K562 (cell line): ENCODE data around the gene AIFM3. TPM values are rescaled to one million over a fixed set of nuclear protein-coding genes. Genes with fewer than 3 reads are reported as not detected.
A peak's percentile ranks its signal among the peaks of the same experiment; 100 is the strongest.

Experiments used
- ATAC-seq: fragments of 200-7000 bp; cut with Tn5 transposase; 3 replicates; pipeline ENCODE4 v1.9.1; 2020; ENCODE audit warnings: moderate library complexity
- BruUV-seq: library from RNA; stranded (reverse); fragments of 400-500 nt; replicated peaks from 2 replicates; lab custom pipeline; 2021; lab: Mats Ljungman, UMichigan
- CTCF ChIA-PET: fragments of 300-600 bp; formaldehyde crosslinking; extraction: SDS; loops from one replicate; lab custom pipeline; 2021; ENCODE audit warnings: low intra/inter-chr PET ratio; lab: Yijun Ruan, JAX
- POLR2A ChIA-PET: fragments of 300-600, 350-650 bp; sonication (Branson Sonifier 250); formaldehyde crosslinking; extraction: SDS; loops from one replicate; lab custom pipeline; 2021; ENCODE audit warnings: antibody characterized with exemption, inconsistent platforms; lab: Yijun Ruan, JAX
- DNase-seq, 4 experiments: peaks; one replicate each; pipeline versions ENCODE4 v3.0.0 to v3.0.0-alpha.2; 2011 to 2018; ENCODE audit warnings: low spot score in 3 of 4, mixed read lengths in 3 of 4; ENCODE audit errors: extremely low read depth in 1 of 4
- FAIRE-seq: peaks from 2 replicates; lab custom pipeline; 2011; peaks lifted over from hg19 to GRCh38; lab: Jason Lieb, UNC
- H2AFZ ChIP-seq: 2 replicates; pipeline ENCODE4 v1.6.0; 2011; ENCODE audit warnings: low read depth, low read length, control low read depth, inconsistent platforms
- H3K27ac ChIP-seq: fragments of 200-600 bp; 3 replicates; pipeline ENCODE4 v1.8.0; 2011; ENCODE audit warnings: low read depth, mild to moderate bottlenecking, control low read depth, inconsistent platforms, low read length, moderate library complexity, mixed read lengths; ENCODE audit errors: extremely low read depth
- H3K27me3 ChIP-seq, 2 experiments: fragments of 300-600 bp in 1 of 2; 2 replicates in 1 of 2; 3 replicates in 1 of 2; pipeline versions ENCODE4 v1.6.0 to v1.8.0; 2011; ENCODE audit warnings: inconsistent platforms in 2 of 2, low read length in 2 of 2, mild to moderate bottlenecking in 1 of 2, mixed read lengths in 1 of 2, moderate library complexity in 1 of 2; ENCODE audit not compliant: control insufficient read depth in 2 of 2, insufficient read depth in 2 of 2
- H3K36me3 ChIP-seq: fragments of 300-600 bp; 3 replicates; pipeline ENCODE4 v1.8.0; 2011; ENCODE audit warnings: mild to moderate bottlenecking, low read length, inconsistent platforms; ENCODE audit not compliant: control insufficient read depth, insufficient read depth
- H3K4me1 ChIP-seq, 2 experiments: fragments of 200-600 bp in 1 of 2; replicated peaks in 1 of 2; 2 replicates in 1 of 2; 3 replicates in 1 of 2; pipeline versions ENCODE4 v1.5.1 to v1.8.0; 2011; ENCODE audit warnings: inconsistent platforms in 2 of 2, low read length in 2 of 2, mild to moderate bottlenecking in 1 of 2, mixed read lengths in 1 of 2, moderate library complexity in 1 of 2; ENCODE audit not compliant: control insufficient read depth in 2 of 2, insufficient read depth in 2 of 2
- H3K4me2 ChIP-seq: 2 replicates; pipeline ENCODE4 v1.6.1; 2011; ENCODE audit warnings: low read length, control low read depth, inconsistent platforms, mixed read lengths; ENCODE audit not compliant: insufficient read depth
- H3K4me3 ChIP-seq: fragments of 200-600 bp; sonication (generic), shearing (Covaris generic); 2 replicates; pipeline ENCODE4 v1.5.1; 2016; ENCODE audit warnings: control low read depth, inconsistent platforms
- H3K79me2 ChIP-seq: fragments of 200-600 bp; 3 replicates; pipeline ENCODE4 v1.8.0; 2011; ENCODE audit warnings: low read length, inconsistent platforms; ENCODE audit not compliant: control insufficient read depth, insufficient read depth
- H3K9ac ChIP-seq, 2 experiments: 2 replicates each; pipeline versions ENCODE4 v1.6.0 to v1.6.1; 2011; ENCODE audit warnings: low read depth in 2 of 2, low read length in 2 of 2, control low read depth in 1 of 2, inconsistent platforms in 1 of 2, mild to moderate bottlenecking in 1 of 2, mixed read lengths in 1 of 2; ENCODE audit not compliant: insufficient read depth in 1 of 2
- H3K9me1 ChIP-seq: one replicate; pipeline ENCODE4 v1.6.0; 2011; ENCODE audit warnings: inconsistent platforms, mild to moderate bottlenecking, low read length, moderate library complexity; ENCODE audit not compliant: control insufficient read depth, insufficient read depth
- H3K9me3 ChIP-seq: replicated peaks from 2 replicates; pipeline ENCODE4 v1.5.1; 2011; ENCODE audit warnings: low read depth, low read length, inconsistent platforms; ENCODE audit not compliant: control insufficient read depth, insufficient read depth
- H4K20me1 ChIP-seq: replicated peaks from 2 replicates; pipeline ENCODE4 v1.6.1; 2011; ENCODE audit warnings: low read length, inconsistent platforms, mixed read lengths; ENCODE audit not compliant: control insufficient read depth, insufficient read depth
- CGGBP1 ChIP-seq: fragments of 250-450 bp; sonication (Bioruptor Pico); IDR thresholded peaks from 2 replicates; pipeline ENCODE4 v1.9.0; 2021; ENCODE audit warnings: mild to moderate bottlenecking
- GABPB1 ChIP-seq: sonication (generic); formaldehyde crosslinking; IDR thresholded peaks from 2 replicates; pipeline ENCODE4 v1.8.0; 2022; ENCODE audit warnings: mild to moderate bottlenecking, missing genetic modification reagents
- GATAD2A ChIP-seq: fragments of 450-650 bp; IDR thresholded peaks from 2 replicates; pipeline ENCODE4 v1.6.1; 2017
- HDAC2 ChIP-seq: fragments of 450-650 bp; IDR thresholded peaks from 2 replicates; pipeline ENCODE4 v1.6.1; 2016; ENCODE audit warnings: mild to moderate bottlenecking
- HMGXB4 ChIP-seq: sonication (generic); formaldehyde crosslinking; IDR thresholded peaks from 2 replicates; pipeline ENCODE4 v1.8.1; 2023; ENCODE audit warnings: mild to moderate bottlenecking, missing genetic modification reagents
- KDM2B ChIP-seq: fragments of 250-450 bp; sonication (Bioruptor Pico); IDR thresholded peaks from 2 replicates; pipeline ENCODE4 v1.8.0; 2021; ENCODE audit warnings: mild to moderate bottlenecking, moderate library complexity
- NCOA4 ChIP-seq: fragments of 450-650 bp; IDR thresholded peaks from 2 replicates; pipeline ENCODE4 v1.6.1; 2018; ENCODE audit warnings: mild to moderate bottlenecking; ENCODE audit not compliant: partially characterized antibody
- NFATC3 ChIP-seq: fragments of 450-650 bp; IDR thresholded peaks from 2 replicates; pipeline ENCODE4 v1.6.1; 2017; ENCODE audit warnings: mild to moderate bottlenecking
- PHTF2 ChIP-seq: fragments of 250-450 bp; sonication (Bioruptor Pico); IDR thresholded peaks from 2 replicates; pipeline ENCODE4 v1.5.0; 2021; ENCODE audit warnings: mild to moderate bottlenecking
- TOE1 ChIP-seq, 2 experiments: fragments of 450-650 bp in 1 of 2; sonication (generic) in 1 of 2; formaldehyde crosslinking in 1 of 2; IDR thresholded peaks; 2 replicates each; pipeline versions ENCODE4 v1.7.1 to v1.8.0; 2016 to 2022; ENCODE audit warnings: borderline replicate concordance in 2 of 2, mild to moderate bottlenecking in 2 of 2, antibody characterized with exemption in 1 of 2, inconsistent platforms in 1 of 2, low read depth in 1 of 2, missing genetic modification reagents in 1 of 2, moderate library complexity in 1 of 2
- ZFPM2 ChIP-seq: fragments of 250-450 bp; sonication (Bioruptor Pico); IDR thresholded peaks from 2 replicates; pipeline ENCODE4 v1.5.1; 2022; ENCODE audit warnings: mild to moderate bottlenecking
- ZNF239 ChIP-seq: fragments of 250-450 bp; sonication (Bioruptor Pico); IDR thresholded peaks from 2 replicates; pipeline ENCODE4 v1.4.0; 2020; ENCODE audit warnings: mild to moderate bottlenecking
- ZNF444 ChIP-seq: fragments of 250-450 bp; sonication (Bioruptor Pico); IDR thresholded peaks from 2 replicates; pipeline ENCODE4 v1.4.0; 2020; ENCODE audit warnings: mild to moderate bottlenecking, moderate library complexity
- ZNF609 ChIP-seq: sonication (generic); formaldehyde crosslinking; IDR thresholded peaks from 2 replicates; pipeline ENCODE4 v1.8.1; 2023; ENCODE audit warnings: missing genetic modification reagents, mild to moderate bottlenecking, borderline replicate concordance
- WGBS: fragments of 100-300 bp; shearing (Covaris generic); methylation state at CpG from one replicate; pipeline ENCODE4 v1.1.6; 2016; ENCODE audit warnings: low coverage, mixed read lengths; ENCODE audit not compliant: insufficient coverage; ENCODE audit errors: missing lambda C conversion rate; 5-methylcytosine and 5-hydroxymethylcytosine counted together
- in situ Hi-C: fragments of 300-500 bp; cut with MboI; formaldehyde crosslinking; loops from 4 replicates; pipeline ENCODE4 v1.15.0; 2018; ENCODE audit warnings: inconsistent platforms, mixed read lengths
- intact Hi-C: fragments of 100-400 bp; cut with micrococcal nuclease; formaldehyde crosslinking; loops from 2 replicates; pipeline ENCODE4 v1.14.2; 2022
- polyA plus RNA-seq, 8 experiments: library from polyadenylated mRNA; depleted of rRNA in 4 of 8; stranded (reverse) in 5 of 8; unstranded in 3 of 8; fragments of >200 nt; fragmentation: Nextera tagmentation in 2 of 8; fragmentation: Illumina TruSeq in 1 of 8; extraction: Ambion mirVana in 2 of 8; extraction: Trizol in 1 of 8; gene quantifications; 2 replicates each; pipeline versions ENCODE4 v1.2.1 to v1.2.3, GENCODE V29; 2011 to 2014; ENCODE audit warnings: inconsistent platforms in 1 of 8, missing spikeins in 1 of 8
- total RNA-seq, 7 experiments: library from RNA; depleted of rRNA in 6 of 7; stranded (reverse); fragments of >200 nt in 6 of 7; fragmentation: Illumina TruSeq in 2 of 7; extraction: Trizol in 2 of 7; gene quantifications; 2 replicates each; pipeline versions ENCODE4 v1.2.1 to v1.2.3, GENCODE V29; 2011 to 2021; ENCODE audit warnings: low replicate concordance in 1 of 7

The AIFM3 gene
- total and polyA plus RNA-seq, 9 of the 15 experiments (the other 6 are each of a cell fraction or from before 2014, with no cell fraction given): 0.03 to 0.20 (median 0.07) TPM; not detected in 1

- in situ Hi-C loops: loop anchor here (25.0 kb wide), 1 partner anchor 184 kb away; no protein-coding TSS in a partner anchor
- TF ChIP-seq ZNF239 (CRISPR knock-in tag): no peak
- TF ChIP-seq GATAD2A: no peak
- 0 out of 2 replicates have a peak, but pooled peaks have one; percentile 27 for TF ChIP-seq NFATC3
- peak; percentile 83; the same call in 1 of the 2 replicates for TF ChIP-seq CGGBP1 (CRISPR knock-in tag)
- no peak for TF ChIP-seq HMGXB4 (CRISPR knock-in tag)
- 0 out of 2 replicates have a peak, but pooled peaks have one; percentile 21 for TF ChIP-seq KDM2B
- no peak for TF ChIP-seq ZFPM2
- no peak for TF ChIP-seq HDAC2
- peak; percentile 91; the same call in 1 of the 2 replicates for TF ChIP-seq ZNF609 (CRISPR knock-in tag)
- peak; percentile 28 for TF ChIP-seq NCOA4
- TF ChIP-seq GABPB1 (CRISPR knock-in tag): peak; percentile 4; the same call in 1 of the 2 replicates
- TF ChIP-seq PHTF2 (CRISPR knock-in tag): no peak
- TF ChIP-seq ZNF444 (CRISPR knock-in tag): no peak
- TF ChIP-seq TOE1 (IDR thresholded peaks at IDR 0.05; ENCODE audit: borderline replicate concordance): 0 out of 2 replicates have a peak, but pooled peaks have one; percentile 10
- no peak for TF ChIP-seq TOE1 (CRISPR knock-in tag; IDR thresholded peaks at IDR 0.05; ENCODE audit: borderline replicate concordance, low read depth)
Observed at GRCh38 chr22:20953342-20953608, 13.8 kb upstream of the AIFM3 start.

More at GRCh38 chr22:20953342-20953608, 13.8 kb upstream of the AIFM3 start:
- ChIA-PET POLR2A (interaction anchor here (0.6 to 64.4 kb wide), 11 partner anchors 7 to 150 kb away, joined by 3 to 1556 read pairs (median 18); partner anchors contain the start of genes AIFM3, CRKL and LZTR1), CTCF (no interaction called here)
- H3K36me3 ChIP-seq: peaks cover 62% of the 10 kb centered on the region
- ATAC-seq (no peak), FAIRE-seq (peak; percentile 23), DNase-seq (no peak)
- H3K4me1 ChIP-seq: peaks cover 0 to 29% of the 10 kb centered on the region in 2 experiments; a peak in 2 of 5 replicates
- no peaks in the 10 kb centered on the region for H3K27me3 ChIP-seq
- no peak overlapping the region for H3K4me3 ChIP-seq
- WGBS: 79% methylated on average over 3 of the region's 3 CpGs
- H3K9me1 ChIP-seq: peaks cover 4% of the 10 kb centered on the region
- no peaks in the 10 kb centered on the region for H3K9me3 ChIP-seq
- peaks cover 49% of the 10 kb centered on the region for H3K79me2 ChIP-seq
- H3K4me2 ChIP-seq: no peak overlapping the region
- no peak overlapping the region; the same call in 2 of the 3 replicates for H3K27ac ChIP-seq
- H3K9ac ChIP-seq: no peak overlapping the region
- BruUV-seq: no TSS peak
- H2AFZ ChIP-seq: no peak overlapping the region
- intact Hi-C loops: no loop called here
- H4K20me1 ChIP-seq: peaks cover 66% of the 10 kb centered on the region
